CD4-positive, alpha-beta T cell treated with Interleukin-6 for 4 hours (primary cell): Measurements from ENCODE around the gene BCAS3.
A peak's percentile ranks its signal among the peaks of the same experiment; 100 is the strongest.
"Not testable (repeated sequence)": the region's sequence is repeated elsewhere in the genome, so short reads cannot be mapped to it uniquely, and the experiment has no call there.

ENCODE experiments used
- DNase-seq: peaks from one replicate; pipeline ENCODE4 v3.0.0-alpha.2; 2020; ENCODE audit warnings: mixed read lengths

BCAS3 gene

GRCh38 chr17:60677308-60678117 lies at the start of gene BCAS3:
Gene BCAS3 (plus strand): TSS chr17:60677851.
- DNase-seq, result peak; percentile 97

GRCh38 chr17:60628252-60628889 lies 49.3 kb upstream of the BCAS3 start:
- DNase-seq, result no peak

- no peak for DNase-seq
Observed at GRCh38 chr17:60629120-60629519, 48.5 kb upstream of the BCAS3 start.

- DNase-seq, result no peak
Observed at GRCh38 chr17:60630352-60630751, 47.3 kb upstream of the BCAS3 start.

- no peak for DNase-seq
Observed at GRCh38 chr17:60631119-60631518, 46.5 kb upstream of the BCAS3 start.

- DNase-seq, result no peak
Observed at GRCh38 chr17:60637683-60638082, 40.0 kb upstream of the BCAS3 start.

- no peak for DNase-seq
Observed at GRCh38 chr17:60639019-60639330, 38.7 kb upstream of the BCAS3 start.

- no peak for DNase-seq
Observed at GRCh38 chr17:60640503-60640902, 37.1 kb upstream of the BCAS3 start.

GRCh38 chr17:60641126-60641525 lies 36.5 kb upstream of the BCAS3 start:
- DNase-seq, result no peak

GRCh38 chr17:60641810-60642220 lies 35.8 kb upstream of the BCAS3 start:
- DNase-seq, result peak; percentile 60

- no peak for DNase-seq
Observed at GRCh38 chr17:60645918-60646523, 31.6 kb upstream of the BCAS3 start.

GRCh38 chr17:60646701-60647100 lies 30.9 kb upstream of the BCAS3 start:
- DNase-seq, result no peak

- DNase-seq, result no peak
Observed at GRCh38 chr17:60647705-60648104, 29.9 kb upstream of the BCAS3 start.

- no peak for DNase-seq
Observed at GRCh38 chr17:60652454-60653247, 25.0 kb upstream of the BCAS3 start.

- DNase-seq, result no peak
Observed at GRCh38 chr17:60653569-60653968, 24.1 kb upstream of the BCAS3 start.

- DNase-seq, result no peak
Observed at GRCh38 chr17:60656499-60656898, 21.2 kb upstream of the BCAS3 start.

- DNase-seq, result no peak
Observed at GRCh38 chr17:60659156-60659555, 18.5 kb upstream of the BCAS3 start.

GRCh38 chr17:60661489-60661888 lies 16.2 kb upstream of the BCAS3 start:
- no peak for DNase-seq

GRCh38 chr17:60664022-60664421 lies 13.6 kb upstream of the BCAS3 start:
- no peak for DNase-seq

- no peak for DNase-seq
Observed at GRCh38 chr17:60665602-60666001, 12.0 kb upstream of the BCAS3 start.

- not testable (repeated sequence) for DNase-seq
Observed at GRCh38 chr17:60668741-60669140, 8.9 kb upstream of the BCAS3 start.

- DNase-seq, result no peak
Observed at GRCh38 chr17:60671482-60671881, 6.2 kb upstream of the BCAS3 start.

- DNase-seq, result not testable (repeated sequence)
Observed at GRCh38 chr17:60674637-60675036, 3.0 kb upstream of the BCAS3 start.
